Measurements from ENCODE around the gene GRM2. TPM values are rescaled to one million over a fixed set of nuclear protein-coding genes. Genes with fewer than 3 reads are reported as not detected.

GRM2 gene
- total and polyA plus RNA-seq, 7 donors = under 0.01 to 1.3 (median 0.13) TPM; not detected in 3

DNA sequence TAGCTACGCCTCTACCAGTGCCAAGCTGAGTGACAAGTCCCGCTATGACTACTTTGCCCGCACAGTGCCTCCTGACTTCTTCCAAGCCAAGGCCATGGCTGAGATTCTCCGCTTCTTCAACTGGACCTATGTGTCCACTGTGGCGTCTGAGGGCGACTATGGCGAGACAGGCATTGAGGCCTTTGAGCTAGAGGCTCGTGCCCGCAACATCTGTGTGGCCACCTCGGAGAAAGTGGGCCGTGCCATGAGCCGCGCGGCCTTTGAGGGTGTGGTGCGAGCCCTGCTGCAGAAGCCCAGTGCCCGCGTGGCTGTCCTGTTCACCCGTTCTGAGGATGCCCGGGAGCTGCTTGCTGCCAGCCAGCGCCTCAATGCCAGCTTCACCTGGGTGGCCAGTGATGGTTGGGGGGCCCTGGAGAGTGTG lies 5.7 kb downstream of the GRM2 start:
- TF ChIP-seq EP300 (IDR thresholded peaks at IDR 0.05) = no peak
- TF ChIP-seq, protein P1, sequence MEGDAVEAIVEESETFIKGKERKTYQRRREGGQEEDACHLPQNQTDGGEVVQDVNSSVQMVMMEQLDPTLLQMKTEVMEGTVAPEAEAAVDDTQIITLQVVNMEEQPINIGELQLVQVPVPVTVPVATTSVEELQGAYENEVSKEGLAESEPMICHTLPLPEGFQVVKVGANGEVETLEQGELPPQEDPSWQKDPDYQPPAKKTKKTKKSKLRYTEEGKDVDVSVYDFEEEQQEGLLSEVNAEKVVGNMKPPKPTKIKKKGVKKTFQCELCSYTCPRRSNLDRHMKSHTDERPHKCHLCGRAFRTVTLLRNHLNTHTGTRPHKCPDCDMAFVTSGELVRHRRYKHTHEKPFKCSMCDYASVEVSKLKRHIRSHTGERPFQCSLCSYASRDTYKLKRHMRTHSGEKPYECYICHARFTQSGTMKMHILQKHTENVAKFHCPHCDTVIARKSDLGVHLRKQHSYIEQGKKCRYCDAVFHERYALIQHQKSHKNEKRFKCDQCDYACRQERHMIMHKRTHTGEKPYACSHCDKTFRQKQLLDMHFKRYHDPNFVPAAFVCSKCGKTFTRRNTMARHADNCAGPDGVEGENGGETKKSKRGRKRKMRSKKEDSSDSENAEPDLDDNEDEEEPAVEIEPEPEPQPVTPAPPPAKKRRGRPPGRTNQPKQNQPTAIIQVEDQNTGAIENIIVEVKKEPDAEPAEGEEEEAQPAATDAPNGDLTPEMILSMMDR (IDR thresholded peaks at IDR 0.05) = no peak
- TF ChIP-seq POLR2AphosphoS5 (IDR thresholded peaks at IDR 0.05) = no peak
- TF ChIP-seq POLR2A (IDR thresholded peaks at IDR 0.05) = no peak
- no peak for DNase-seq
- Histone ChIP-seq H3K9me3 (no peaks in the 10 kb centered on the region), H3K36me3 (no peaks in the 10 kb centered on the region), H3K4me3 (no peak overlapping the region), H3K27ac (no peak overlapping the region), H3K4me1 (no peaks in the 10 kb centered on the region), H3K27me3 (peaks cover 0 to 2% (median 0%) of the 10 kb centered on the region in 3 donors)
- intact Hi-C loops (cut with DNase I) = no loop called here
- 94 to 96% methylated on average over 20 of the region's 20 CpGs for WGBS, 2 donors

DNA sequence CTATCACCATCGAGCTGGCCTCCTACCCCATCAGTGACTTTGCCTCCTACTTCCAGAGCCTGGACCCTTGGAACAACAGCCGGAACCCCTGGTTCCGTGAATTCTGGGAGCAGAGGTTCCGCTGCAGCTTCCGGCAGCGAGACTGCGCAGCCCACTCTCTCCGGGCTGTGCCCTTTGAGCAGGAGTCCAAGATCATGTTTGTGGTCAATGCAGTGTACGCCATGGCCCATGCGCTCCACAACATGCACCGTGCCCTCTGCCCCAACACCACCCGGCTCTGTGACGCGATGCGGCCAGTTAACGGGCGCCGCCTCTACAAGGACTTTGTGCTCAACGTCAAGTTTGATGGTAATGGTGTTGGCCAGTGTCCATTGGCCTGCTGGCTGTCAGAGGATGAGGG lies 6.1 kb downstream of the GRM2 start:
- DNase-seq = no peak
- TF ChIP-seq EP300 (IDR thresholded peaks at IDR 0.05) (no peak), POLR2A (IDR thresholded peaks at IDR 0.05) (no peak), POLR2AphosphoS5 (IDR thresholded peaks at IDR 0.05) (no peak)
- TF ChIP-seq, protein P1 (IDR thresholded peaks at IDR 0.05) = no peak
- Histone ChIP-seq H3K4me1 (no peaks in the 10 kb centered on the region), H3K27ac (no peak overlapping the region), H3K27me3 (peaks cover 0 to 1% (median 0%) of the 10 kb centered on the region in 3 donors), H3K4me3 (no peak overlapping the region), H3K36me3 (no peaks in the 10 kb centered on the region), H3K9me3 (no peaks in the 10 kb centered on the region)
- WGBS, 2 donors = 91 to 95% methylated on average over 19 of the region's 19 CpGs
- intact Hi-C loops (cut with DNase I) = no loop called here

DNA sequence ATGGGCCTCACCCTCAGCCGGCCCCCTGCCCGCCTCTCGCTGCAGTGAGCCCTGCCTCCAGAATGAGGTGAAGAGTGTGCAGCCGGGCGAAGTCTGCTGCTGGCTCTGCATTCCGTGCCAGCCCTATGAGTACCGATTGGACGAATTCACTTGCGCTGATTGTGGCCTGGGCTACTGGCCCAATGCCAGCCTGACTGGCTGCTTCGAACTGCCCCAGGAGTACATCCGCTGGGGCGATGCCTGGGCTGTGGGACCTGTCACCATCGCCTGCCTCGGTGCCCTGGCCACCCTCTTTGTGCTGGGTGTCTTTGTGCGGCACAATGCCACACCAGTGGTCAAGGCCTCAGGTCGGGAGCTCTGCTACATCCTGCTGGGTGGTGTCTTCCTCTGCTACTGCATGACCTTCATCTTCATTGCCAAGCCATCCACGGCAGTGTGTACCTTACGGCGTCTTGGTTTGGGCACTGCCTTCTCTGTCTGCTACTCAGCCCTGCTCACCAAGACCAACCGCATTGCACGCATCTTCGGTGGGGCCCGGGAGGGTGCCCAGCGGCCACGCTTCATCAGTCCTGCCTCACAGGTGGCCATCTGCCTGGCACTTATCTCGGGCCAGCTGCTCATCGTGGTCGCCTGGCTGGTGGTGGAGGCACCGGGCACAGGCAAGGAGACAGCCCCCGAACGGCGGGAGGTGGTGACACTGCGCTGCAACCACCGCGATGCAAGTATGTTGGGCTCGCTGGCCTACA lies 8.5 kb downstream of the GRM2 start:
- Histone ChIP-seq H3K36me3 (no peaks in the 10 kb centered on the region), H3K4me1 (no peaks in the 10 kb centered on the region), H3K9me3 (no peaks in the 10 kb centered on the region), H3K27me3 (peaks cover 0 to 7% (median 0%) of the 10 kb centered on the region in 3 donors), H3K4me3 (no peak overlapping the region), H3K27ac (no peak overlapping the region)
- intact Hi-C loops (cut with DNase I) = no loop called here
- peak; percentile 60 for DNase-seq
- 92 to 95% methylated on average over 36 of the region's 36 CpGs for WGBS, 2 donors
- TF ChIP-seq POLR2AphosphoS5 (IDR thresholded peaks at IDR 0.05) (no peak), POLR2A (IDR thresholded peaks at IDR 0.05) (no peak), EP300 (IDR thresholded peaks at IDR 0.05) (no peak)
- TF ChIP-seq, protein P1 (IDR thresholded peaks at IDR 0.05) = no peak

DNA sequence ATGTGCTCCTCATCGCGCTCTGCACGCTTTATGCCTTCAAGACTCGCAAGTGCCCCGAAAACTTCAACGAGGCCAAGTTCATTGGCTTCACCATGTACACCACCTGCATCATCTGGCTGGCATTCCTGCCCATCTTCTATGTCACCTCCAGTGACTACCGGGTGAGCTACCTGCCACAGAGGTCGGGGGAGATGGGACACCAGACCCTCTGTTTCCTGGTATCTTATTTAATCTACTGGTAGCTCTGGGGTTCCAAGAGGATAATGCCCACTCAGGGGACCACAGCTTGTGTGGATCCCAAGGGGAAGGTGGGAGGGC lies 9.1 kb downstream of the GRM2 start:
- H3K27ac ChIP-seq = no peak overlapping the region
- WGBS, 2 donors = 96 to 99% methylated on average over 8 of the region's 8 CpGs
- no peaks in the 10 kb centered on the region for H3K36me3 ChIP-seq
- intact Hi-C loops (cut with DNase I) = no loop called here
- peaks cover 0 to 7% (median 0%) of the 10 kb centered on the region in 3 donors for H3K27me3 ChIP-seq
- DNase-seq = peak; percentile 55
- no peak overlapping the region for H3K4me3 ChIP-seq
- H3K9me3 ChIP-seq = no peaks in the 10 kb centered on the region
- no peaks in the 10 kb centered on the region for H3K4me1 ChIP-seq
- no peak for TF ChIP-seq POLR2A (IDR thresholded peaks at IDR 0.05)
- TF ChIP-seq POLR2AphosphoS5 (IDR thresholded peaks at IDR 0.05) = no peak
- no peak for TF ChIP-seq EP300 (IDR thresholded peaks at IDR 0.05)
- TF ChIP-seq, protein P1 (IDR thresholded peaks at IDR 0.05) = no peak

DNA sequence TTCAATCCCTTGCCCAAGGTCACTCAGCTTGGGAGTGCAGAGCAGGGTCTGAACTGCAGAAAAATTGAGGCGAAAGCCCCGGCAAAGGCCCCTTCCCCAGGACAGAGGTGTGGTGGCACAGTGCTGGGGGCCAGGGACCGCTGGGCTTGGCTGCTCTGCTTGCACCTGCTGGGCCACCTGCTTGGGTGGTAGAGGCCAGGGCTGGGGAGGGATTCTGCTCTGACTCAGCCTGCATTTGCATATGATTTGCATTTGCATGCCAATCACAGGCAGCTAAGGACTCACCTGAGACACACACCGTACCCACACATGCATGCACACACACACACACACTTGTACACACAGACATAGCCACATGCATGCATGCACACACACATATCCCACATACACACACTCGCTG lies 9.9 kb downstream of the GRM2 start:
- Histone ChIP-seq H3K4me3 (no peak overlapping the region), H3K27me3 (peaks cover 0 to 7% (median 0%) of the 10 kb centered on the region in 3 donors), H3K27ac (no peak overlapping the region), H3K9me3 (no peaks in the 10 kb centered on the region), H3K4me1 (no peaks in the 10 kb centered on the region), H3K36me3 (no peaks in the 10 kb centered on the region)
- intact Hi-C loops (cut with DNase I) = no loop called here
- TF ChIP-seq, protein P1 (IDR thresholded peaks at IDR 0.05) = no peak
- no peak for TF ChIP-seq POLR2A (IDR thresholded peaks at IDR 0.05)
- no peak for TF ChIP-seq EP300 (IDR thresholded peaks at IDR 0.05)
- TF ChIP-seq POLR2AphosphoS5 (IDR thresholded peaks at IDR 0.05) = no peak
- no peak for DNase-seq
- WGBS, 2 donors = 77 to 84% methylated on average over 5 of the region's 5 CpGs
